ENCODE measurements around the gene ACSM6. TPM values are rescaled to one million over a fixed set of nuclear protein-coding genes. Genes with fewer than 3 reads are reported as not detected.
"Not testable (repeated sequence)": the region's sequence is repeated elsewhere in the genome, so short reads cannot be mapped to it uniquely, and the experiment has no call there.

ACSM6 gene
- total RNA-seq, 4 donors from 2014 or later = not detected

GRCh38 chr10:95229724-95230627 lies 35.9 kb downstream of the ACSM6 start:
- DNase-seq (ENCODE audit: low spot score in 2 of 2) = no peak
- Histone ChIP-seq H3K36me3 (peaks cover 0 to 12% (median 0%) of the 10 kb centered on the region in 3 donors), H3K27me3 (no peaks in the 10 kb centered on the region), H3K4me1 (no peaks in the 10 kb centered on the region), H3K4me3 (peak overlapping the region in 2 of 4 donors; percentile 36 to 40), H3K27ac (no peak overlapping the region), H3K9me3 (peaks cover 0 to 15% (median 0%) of the 10 kb centered on the region in 4 donors)
- WGBS, 2 donors = 59 to 65% methylated on average over 10 of the region's 10 CpGs
- TF ChIP-seq POLR2A (IDR thresholded peaks at IDR 0.05) = no peak
- peak in 1 of 2 donors; percentile 24 for TF ChIP-seq EP300 (IDR thresholded peaks at IDR 0.05)

GRCh38 chr10:95230677-95231586 lies 36.9 kb downstream of the ACSM6 start:
- not testable (repeated sequence) for H3K4me1 ChIP-seq; H3K27me3 ChIP-seq; DNase-seq (ENCODE audit: low spot score in 2 of 2)
- Histone ChIP-seq H3K36me3 (peaks cover 0 to 12% (median 3%) of the 10 kb centered on the region in 3 donors), H3K27ac (peak overlapping the region in 1 of 4 donors; percentile 19), H3K4me3 (peak overlapping the region in 3 of 4 donors; percentile 28 to 40 (median 36)), H3K9me3 (peaks cover 0 to 15% (median 0%) of the 10 kb centered on the region in 4 donors)
- 54 to 62% methylated on average over 36 of the region's 36 CpGs for whole genome bisulfite sequencing, 2 donors

GRCh38 chr10:95233377-95234034 lies 39.5 kb downstream of the ACSM6 start:
- Histone ChIP-seq H3K4me3 (no peak overlapping the region), H3K9me3 (peaks cover 0 to 15% (median 0%) of the 10 kb centered on the region in 4 donors), H3K27me3 (no peaks in the 10 kb centered on the region), H3K4me1 (no peaks in the 10 kb centered on the region), H3K27ac (no peak overlapping the region), H3K36me3 (peaks cover 0 to 30% (median 13%) of the 10 kb centered on the region in 3 donors)
- WGBS, 2 donors = 77 to 95% methylated on average over 2 of the region's 2 CpGs
- no peak for TF ChIP-seq CTCF (IDR thresholded peaks at IDR 0.05)
- DNase-seq (ENCODE audit: low spot score in 2 of 2) = no peak

- Histone ChIP-seq H3K27ac (no peak overlapping the region), H3K4me3 (no peak overlapping the region), H3K9me3 (peaks cover 0 to 14% (median 0%) of the 10 kb centered on the region in 4 donors), H3K4me1 (no peaks in the 10 kb centered on the region), H3K27me3 (no peaks in the 10 kb centered on the region), H3K36me3 (peaks cover 0 to 31% (median 13%) of the 10 kb centered on the region in 3 donors)
- no peak for TF ChIP-seq POLR2A (IDR thresholded peaks at IDR 0.05)
- TF ChIP-seq EP300 (IDR thresholded peaks at IDR 0.05) = no peak
- no peak for TF ChIP-seq CTCF (IDR thresholded peaks at IDR 0.05)
- 80 to 82% methylated on average over 5 of the region's 5 CpGs for WGBS, 2 donors
- no peak for DNase-seq (ENCODE audit: low spot score in 2 of 2)
Measured at GRCh38 chr10:95234951-95235350, 40.9 kb downstream of the ACSM6 start.

GRCh38 chr10:95235676-95236067 lies 41.6 kb downstream of the ACSM6 start:
- no peak for DNase-seq (ENCODE audit: low spot score in 2 of 2)
- Histone ChIP-seq H3K4me3 (no peak overlapping the region), H3K9me3 (peaks cover 0 to 6% (median 0%) of the 10 kb centered on the region in 4 donors), H3K4me1 (no peaks in the 10 kb centered on the region), H3K27ac (no peak overlapping the region), H3K36me3 (peaks cover 0 to 31% (median 13%) of the 10 kb centered on the region in 3 donors), H3K27me3 (no peaks in the 10 kb centered on the region)
- TF ChIP-seq POLR2A (IDR thresholded peaks at IDR 0.05) = no peak
- TF ChIP-seq CTCF (IDR thresholded peaks at IDR 0.05) = no peak
- TF ChIP-seq EP300 (IDR thresholded peaks at IDR 0.05) = no peak
- WGBS, 2 donors = 89 to 96% methylated on average over 3 of the region's 3 CpGs

All from tibial nerve (tissue), 4 donors.